Smooth muscle cell (in vitro differentiated cells): ENCODE results near the gene KRT34. TPM values are rescaled to one million over a fixed set of nuclear protein-coding genes. Genes with fewer than 3 reads are reported as not detected.

Experiments used
- DNase-seq: peaks from one replicate; lab custom pipeline; 2025; ENCODE audit not compliant: unreplicated experiment; lab: John Stamatoyannopoulos, UW
- H2AFZ ChIP-seq: fragments of 200-600 bp; sonication (generic); 2 replicates; pipeline ENCODE4 v1.6.0; 2016; ENCODE audit warnings: antibody characterized with exemption, low read depth, mild to moderate bottlenecking
- H3F3A ChIP-seq: fragments of 200-600 bp; sonication (generic); 2 replicates; pipeline ENCODE4 v1.6.0; 2017; ENCODE audit warnings: antibody characterized with exemption, low read depth
- H3K27ac ChIP-seq: fragments of 200-600 bp; sonication (generic); 2 replicates; pipeline ENCODE4 v1.5.1; 2016; ENCODE audit warnings: low read depth, mild to moderate bottlenecking
- H3K27me3 ChIP-seq: fragments of 200-600 bp; sonication (generic); 2 replicates; pipeline ENCODE4 v1.6.1; 2016; ENCODE audit warnings: low read depth, mild to moderate bottlenecking
- H3K36me3 ChIP-seq: fragments of 200-600 bp; sonication (generic); 2 replicates; pipeline ENCODE4 v1.5.1; 2016; ENCODE audit warnings: low read depth
- H3K4me1 ChIP-seq: fragments of 200-600 bp; sonication (generic); 2 replicates; pipeline ENCODE4 v1.5.1; 2016; ENCODE audit warnings: low read depth
- H3K4me2 ChIP-seq: fragments of 200-600 bp; sonication (generic); 2 replicates; pipeline ENCODE4 v1.6.0; 2016; ENCODE audit warnings: mild to moderate bottlenecking
- H3K4me3 ChIP-seq: fragments of 200-600 bp; sonication (generic); 2 replicates; pipeline ENCODE4 v1.5.1; 2016; ENCODE audit warnings: mild to moderate bottlenecking
- H3K79me2 ChIP-seq: fragments of 200-600 bp; sonication (generic); 2 replicates; pipeline ENCODE4 v1.6.0; 2016; ENCODE audit warnings: low read depth, mild to moderate bottlenecking
- H3K9ac ChIP-seq: fragments of 200-600 bp; sonication (generic); 2 replicates; pipeline ENCODE4 v1.6.0; 2016; ENCODE audit warnings: low read depth
- H3K9me3 ChIP-seq: fragments of 200-600 bp; sonication (generic); replicated peaks from 2 replicates; pipeline ENCODE4 v1.5.1; 2016; ENCODE audit warnings: low read depth
- H4K20me1 ChIP-seq: fragments of 200-600 bp; sonication (generic); 2 replicates; pipeline ENCODE4 v1.6.0; 2016; ENCODE audit warnings: low read depth
- CTCF ChIP-seq: fragments of 200-600 bp; sonication (generic); IDR thresholded peaks from 2 replicates; pipeline ENCODE4 v1.5.1; 2017; ENCODE audit warnings: borderline replicate concordance, mild to moderate bottlenecking, antibody characterized with exemption; ENCODE audit not compliant: insufficient read depth, poor library complexity, severe bottlenecking
- WGBS: methylation state at CpG from one replicate; pipeline ENCODE4 v1.1.7; 2016; ENCODE audit warnings: low lambda C conversion rate; 5-methylcytosine and 5-hydroxymethylcytosine counted together
- polyA plus RNA-seq: library from polyadenylated mRNA; unstranded; fragments of >200 nt; fragmentation: Nextera tagmentation; extraction: Ambion mirVana; gene quantifications from 2 replicates; pipeline ENCODE4 v1.2.1, GENCODE V29; 2016
- total RNA-seq: library from RNA; depleted of rRNA; stranded (reverse); fragments of >200 nt; gene quantifications from 2 replicates; pipeline ENCODE4 v1.2.3, GENCODE V29; 2014

KRT34 gene
- total and polyA plus RNA-seq, 2 experiments from 2014 or later: 5.3 to 23.1 TPM

DNA sequence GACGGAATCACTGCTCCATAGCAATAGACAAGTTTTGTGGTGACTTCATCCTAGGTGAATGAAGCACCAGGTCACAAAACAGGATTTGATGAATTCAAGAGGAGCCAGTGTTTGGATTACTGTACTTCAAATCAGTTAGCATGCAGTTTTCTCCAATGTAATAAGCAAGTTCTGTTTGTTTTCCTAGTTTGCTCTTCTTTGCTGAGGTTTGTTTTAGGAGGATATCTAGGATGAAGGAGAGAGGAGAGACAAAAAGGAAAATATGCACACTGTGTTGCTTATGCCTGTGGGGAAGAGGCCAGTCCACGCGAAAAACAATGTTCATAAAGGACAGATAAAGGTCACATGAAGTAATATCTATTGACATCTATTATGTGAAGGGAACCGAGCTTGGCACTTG is 33.3 kb upstream of the KRT34 start:
- H3K36me3 ChIP-seq: no peaks in the 10 kb centered on the region
- peak overlapping the region; percentile 66 for H3K27ac ChIP-seq
- H3K4me3 ChIP-seq: no peak overlapping the region
- 93% methylated on average over 4 of the region's 4 CpGs for WGBS
- H3K4me2 ChIP-seq: no peak overlapping the region
- no peaks in the 10 kb centered on the region for H3K79me2 ChIP-seq
- H3F3A ChIP-seq: no peaks in the 10 kb centered on the region
- no peaks in the 10 kb centered on the region for H3K9me3 ChIP-seq
- H3K4me1 ChIP-seq: no peaks in the 10 kb centered on the region
- no peak overlapping the region for H3K9ac ChIP-seq
- no peak overlapping the region for H2AFZ ChIP-seq
- no peaks in the 10 kb centered on the region for H4K20me1 ChIP-seq
- no peak for DNase-seq
- no peak for TF ChIP-seq CTCF
- no peaks in the 10 kb centered on the region for H3K27me3 ChIP-seq

GRCh38 chr17:41413982-41414381 is 31.9 kb upstream of the KRT34 start:
- DNase-seq: no peak
- WGBS: 83% methylated on average over 2 of the region's 2 CpGs

GRCh38 chr17:41413353-41413957 is 31.3 kb upstream of the KRT34 start:
- no peak overlapping the region for H3K4me2 ChIP-seq
- H2AFZ ChIP-seq: no peak overlapping the region
- no peaks in the 10 kb centered on the region for H3F3A ChIP-seq
- no peaks in the 10 kb centered on the region for H4K20me1 ChIP-seq
- H3K79me2 ChIP-seq: no peaks in the 10 kb centered on the region
- H3K9me3 ChIP-seq: no peaks in the 10 kb centered on the region
- H3K4me1 ChIP-seq: no peaks in the 10 kb centered on the region
- no peaks in the 10 kb centered on the region for H3K36me3 ChIP-seq
- no peak for TF ChIP-seq CTCF
- no peak overlapping the region for H3K9ac ChIP-seq
- 62% methylated on average over 5 of the region's 5 CpGs for WGBS
- no peaks in the 10 kb centered on the region for H3K27me3 ChIP-seq
- H3K27ac ChIP-seq: no peak overlapping the region
- no peak for DNase-seq
- no peak overlapping the region for H3K4me3 ChIP-seq

More at GRCh38 chr17:41413982-41414381, 31.9 kb upstream of the KRT34 start:
- no peaks in the 10 kb centered on the region for H3K9me3 ChIP-seq
- H3K9ac ChIP-seq: no peak overlapping the region
- H3K36me3 ChIP-seq: no peaks in the 10 kb centered on the region
- no peaks in the 10 kb centered on the region for H4K20me1 ChIP-seq
- no peaks in the 10 kb centered on the region for H3F3A ChIP-seq
- no peak overlapping the region for H2AFZ ChIP-seq
- no peaks in the 10 kb centered on the region for H3K27me3 ChIP-seq
- TF ChIP-seq CTCF: no peak
- no peaks in the 10 kb centered on the region for H3K79me2 ChIP-seq
- no peak overlapping the region for H3K4me2 ChIP-seq
- no peak overlapping the region for H3K4me3 ChIP-seq
- no peak overlapping the region for H3K27ac ChIP-seq
- H3K4me1 ChIP-seq: no peaks in the 10 kb centered on the region
